ENCODE data around the gene GIT1.

The GIT1 gene

DNA sequence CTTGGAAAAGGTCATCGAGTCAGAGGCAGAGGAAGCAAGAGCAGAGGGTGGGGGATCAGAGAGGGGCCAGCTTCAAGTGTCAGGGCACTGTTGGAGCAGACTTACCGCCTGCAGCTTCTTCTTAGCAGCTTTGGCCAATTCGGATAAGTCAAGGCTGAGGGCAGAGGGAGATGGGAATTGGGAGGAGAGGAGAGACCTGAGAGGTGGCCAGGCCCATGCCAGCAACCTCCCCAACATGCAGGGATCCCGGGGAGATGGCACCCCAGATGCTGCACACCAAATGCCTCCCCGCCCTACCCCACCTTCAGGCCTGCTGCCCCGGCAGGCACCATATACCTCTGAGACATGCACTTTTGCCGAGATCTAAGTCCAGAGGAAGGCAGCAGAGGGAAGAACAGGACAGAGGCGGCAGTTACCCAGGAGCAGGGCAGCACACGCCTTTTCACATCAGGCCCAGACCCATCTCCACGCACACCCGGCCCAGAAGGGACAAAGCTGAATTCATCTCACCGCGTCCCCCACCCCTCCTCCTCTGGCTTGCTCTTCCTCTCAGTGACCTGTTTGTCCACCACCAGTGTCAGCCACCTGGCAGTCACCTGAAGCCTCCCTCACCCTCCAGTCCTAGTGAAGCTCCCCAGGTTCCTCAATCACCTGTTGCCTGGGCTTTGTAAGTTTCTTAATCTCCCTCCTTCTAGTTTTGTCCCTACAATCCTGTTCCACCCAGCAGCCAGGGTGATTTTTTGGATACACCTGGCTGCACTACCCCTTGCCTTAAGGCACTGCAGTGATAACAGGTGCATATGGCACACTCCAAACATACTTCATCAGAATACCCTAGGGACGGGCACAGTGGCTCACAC, 10.6 kb downstream of the GIT1 start:
- no peak for DNase-seq (ENCODE audit: low read depth)
- TF ChIP-seq, protein P1, sequence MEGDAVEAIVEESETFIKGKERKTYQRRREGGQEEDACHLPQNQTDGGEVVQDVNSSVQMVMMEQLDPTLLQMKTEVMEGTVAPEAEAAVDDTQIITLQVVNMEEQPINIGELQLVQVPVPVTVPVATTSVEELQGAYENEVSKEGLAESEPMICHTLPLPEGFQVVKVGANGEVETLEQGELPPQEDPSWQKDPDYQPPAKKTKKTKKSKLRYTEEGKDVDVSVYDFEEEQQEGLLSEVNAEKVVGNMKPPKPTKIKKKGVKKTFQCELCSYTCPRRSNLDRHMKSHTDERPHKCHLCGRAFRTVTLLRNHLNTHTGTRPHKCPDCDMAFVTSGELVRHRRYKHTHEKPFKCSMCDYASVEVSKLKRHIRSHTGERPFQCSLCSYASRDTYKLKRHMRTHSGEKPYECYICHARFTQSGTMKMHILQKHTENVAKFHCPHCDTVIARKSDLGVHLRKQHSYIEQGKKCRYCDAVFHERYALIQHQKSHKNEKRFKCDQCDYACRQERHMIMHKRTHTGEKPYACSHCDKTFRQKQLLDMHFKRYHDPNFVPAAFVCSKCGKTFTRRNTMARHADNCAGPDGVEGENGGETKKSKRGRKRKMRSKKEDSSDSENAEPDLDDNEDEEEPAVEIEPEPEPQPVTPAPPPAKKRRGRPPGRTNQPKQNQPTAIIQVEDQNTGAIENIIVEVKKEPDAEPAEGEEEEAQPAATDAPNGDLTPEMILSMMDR (conservative IDR thresholded peaks at IDR 0.05; ENCODE audit: control insufficient read depth, insufficient read depth, low read depth, low read length), result no peak
- H3K4me3 ChIP-seq (ENCODE audit: control insufficient read depth, low read depth, low read length), result no peak overlapping the region

DNA sequence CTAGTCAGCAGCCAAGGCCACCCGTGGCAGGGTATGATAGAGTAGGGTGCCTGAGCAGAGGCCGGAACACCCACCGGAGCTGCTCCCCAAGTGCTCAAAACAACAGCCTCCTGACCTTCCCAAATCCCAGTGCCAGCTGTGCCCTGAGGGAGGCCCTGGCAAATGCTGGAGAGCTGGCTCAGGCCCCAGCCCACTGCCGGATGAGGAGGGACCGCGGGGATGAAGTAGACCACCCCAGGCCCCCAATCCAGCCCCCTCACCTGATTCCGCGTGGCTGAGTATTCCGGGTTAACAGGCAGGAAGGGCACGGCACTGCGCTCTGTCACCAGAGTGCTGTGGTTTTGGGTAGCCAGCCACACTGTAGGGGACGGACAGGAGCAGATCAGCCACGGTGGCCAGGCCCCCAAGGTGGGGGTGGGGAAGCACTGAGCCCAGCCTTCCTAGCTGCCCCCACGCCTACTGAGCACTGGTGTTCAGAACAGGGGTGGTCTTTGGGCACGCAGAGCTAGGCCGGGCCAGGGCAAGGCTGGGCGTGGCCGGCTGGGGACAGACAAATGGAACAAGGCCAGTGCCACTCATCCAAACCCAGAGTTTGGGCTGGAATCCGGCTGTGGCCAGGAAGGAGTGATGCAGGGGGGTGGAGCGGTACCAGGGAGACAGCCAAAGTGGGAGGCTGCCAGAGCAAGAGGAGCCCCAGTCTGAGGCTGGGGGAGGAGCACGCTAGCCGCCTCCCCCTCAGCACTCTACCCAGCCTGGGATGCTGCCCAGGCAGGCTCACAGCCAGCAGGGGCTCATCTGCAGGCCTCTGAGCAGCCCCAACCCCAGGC, 11.8 kb downstream of the GIT1 start:
- no peak overlapping the region for H3K4me3 ChIP-seq (ENCODE audit: control insufficient read depth, low read depth, low read length)
- no peak for DNase-seq (ENCODE audit: low read depth)

DNA sequence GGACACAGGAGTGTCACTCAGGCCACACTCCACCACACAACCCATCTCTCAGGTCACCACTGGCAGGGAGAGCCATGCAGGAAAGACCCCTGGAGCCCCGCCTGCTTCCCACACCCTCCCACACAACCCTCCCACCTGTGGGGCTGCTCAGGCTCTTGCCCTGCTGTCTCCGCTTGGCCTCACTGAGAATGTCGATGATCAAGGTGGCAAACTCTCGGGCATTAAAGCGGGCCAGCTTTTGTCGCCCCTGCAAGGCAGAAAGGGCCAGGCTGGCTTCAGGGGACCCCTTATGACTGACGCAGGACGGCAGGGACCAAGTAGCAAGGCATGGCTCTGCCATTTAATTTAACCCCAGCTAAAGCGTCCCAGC, 12.5 kb downstream of the GIT1 start:
- TF ChIP-seq, protein P1 (conservative IDR thresholded peaks at IDR 0.05; ENCODE audit: control insufficient read depth, insufficient read depth, low read depth, low read length), result no peak
- H3K4me3 ChIP-seq (ENCODE audit: control insufficient read depth, low read depth, low read length), result no peak overlapping the region
- no peak for DNase-seq (ENCODE audit: low read depth)

More for the DNA sequence above, 11.8 kb downstream of the GIT1 start:
- TF ChIP-seq, protein P1 (conservative IDR thresholded peaks at IDR 0.05; ENCODE audit: control insufficient read depth, insufficient read depth, low read depth, low read length), result no peak

DNA sequence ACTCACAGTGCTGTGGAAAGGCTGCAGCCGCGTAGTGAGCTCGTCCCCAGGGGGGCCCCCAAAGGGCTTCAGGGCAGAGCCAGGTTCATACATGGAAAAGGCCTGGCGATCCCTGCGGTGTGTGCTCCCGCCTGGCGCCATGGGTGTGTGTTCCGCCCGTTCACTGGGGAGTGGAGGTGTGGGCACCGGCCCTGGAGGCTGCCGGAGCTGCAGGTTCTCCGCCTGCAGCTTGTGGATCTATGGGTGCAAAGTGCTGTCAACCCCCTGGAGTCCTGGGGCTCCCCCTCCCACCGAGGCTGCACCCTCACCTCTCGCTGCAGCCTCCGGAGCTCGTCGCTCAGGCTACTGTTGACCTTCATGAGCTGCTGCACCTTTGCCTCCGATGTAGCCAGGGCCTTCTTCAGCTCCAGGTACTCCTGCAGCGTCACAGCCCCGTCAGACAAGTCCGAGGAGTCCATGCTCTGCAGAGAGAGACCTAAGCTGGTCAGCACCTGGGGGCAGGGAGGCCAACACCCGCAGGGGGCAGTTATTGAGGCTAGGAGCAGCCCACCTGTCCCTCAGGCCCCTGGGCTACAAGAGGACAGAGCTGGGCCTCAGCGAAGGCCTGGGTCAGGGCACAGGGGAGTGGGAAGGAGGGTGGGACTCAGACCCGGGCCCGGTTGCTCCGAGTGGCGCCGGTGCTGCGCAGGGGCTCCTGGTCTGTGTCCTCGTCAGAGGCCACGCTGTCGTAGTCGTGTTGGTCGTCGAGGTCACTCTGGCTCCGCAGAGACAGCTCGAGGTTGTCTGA, 13.0 kb downstream of the GIT1 start:
- H3K4me3 ChIP-seq (ENCODE audit: control insufficient read depth, low read depth, low read length), result no peak overlapping the region
- no peak for DNase-seq (ENCODE audit: low read depth)
- TF ChIP-seq, protein P1 (conservative IDR thresholded peaks at IDR 0.05; ENCODE audit: control insufficient read depth, insufficient read depth, low read depth, low read length), result no peak

DNA sequence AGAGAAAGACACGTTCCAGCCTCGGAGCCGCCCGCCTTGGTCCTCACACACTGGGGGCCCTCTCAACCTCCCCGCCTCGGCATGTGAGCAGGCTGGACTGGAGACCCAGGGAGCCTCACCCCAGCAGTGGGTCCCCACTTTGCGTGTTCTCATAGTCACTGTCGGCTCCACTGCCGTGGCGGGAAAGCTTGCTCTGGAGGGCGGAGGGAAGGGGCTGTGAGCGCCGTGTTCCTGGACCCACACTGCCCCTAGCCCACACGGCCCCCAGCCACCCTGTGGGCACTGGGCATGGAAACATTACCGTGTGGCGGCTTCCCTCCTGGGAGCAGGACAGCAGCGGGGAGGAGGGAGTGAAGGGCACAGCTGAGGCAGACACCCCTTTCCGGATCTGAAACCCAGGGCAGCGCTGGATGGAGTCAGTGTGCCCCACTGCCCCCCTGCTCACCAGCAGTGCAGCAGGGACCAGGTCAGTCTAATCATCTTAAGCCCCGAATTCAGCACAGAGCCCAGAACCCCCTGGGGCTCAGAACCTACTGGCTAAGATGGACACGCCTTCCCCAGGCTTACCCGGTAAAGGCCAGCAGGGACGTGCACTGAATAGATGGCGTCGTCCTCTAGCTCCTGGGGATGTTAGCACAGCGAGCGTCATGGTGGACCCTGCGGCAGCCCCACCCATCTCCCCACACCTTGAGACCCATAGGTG, 13.8 kb downstream of the GIT1 start:
- H3K4me3 ChIP-seq (ENCODE audit: control insufficient read depth, low read depth, low read length), result no peak overlapping the region
- TF ChIP-seq, protein P1 (conservative IDR thresholded peaks at IDR 0.05; ENCODE audit: control insufficient read depth, insufficient read depth, low read depth, low read length), result no peak
- DNase-seq (ENCODE audit: low read depth), result no peak
